MCF 10A (cell line): ENCODE measurements around the gene SMOC2. TPM values are rescaled to one million over a fixed set of nuclear protein-coding genes. Genes with fewer than 3 reads are reported as not detected.

Source experiments
- BruUV-seq: library from RNA; stranded (reverse); fragments of 400-500 nt; replicated peaks from 2 replicates; lab custom pipeline; 2021; lab: Mats Ljungman, UMichigan
- CTCF ChIA-PET: fragments of 300-600 bp; sonication (Branson Sonifier 250); formaldehyde crosslinking; extraction: SDS; loops from one replicate; lab custom pipeline; 2021; ENCODE audit warnings: antibody characterized with exemption, inconsistent platforms; lab: Yijun Ruan, JAX
- POLR2A ChIA-PET: fragments of 300-600, 350-650 bp; sonication (Branson Sonifier 250); formaldehyde crosslinking; extraction: SDS; loops from one replicate; lab custom pipeline; 2020; ENCODE audit warnings: antibody characterized with exemption, inconsistent platforms; lab: Yijun Ruan, JAX
- DNase-seq: peaks from one replicate; pipeline ENCODE4 v3.0.0-alpha.2; 2018; ENCODE audit not compliant: unreplicated experiment
- H3K27ac Mint-ChIP-seq: one replicate; pipeline ENCODE4 v1.8.0; 2022; ENCODE audit warnings: mild to moderate bottlenecking, low read depth, mixed read lengths; ENCODE audit not compliant: unreplicated experiment
- H3K27me3 Mint-ChIP-seq: one replicate; pipeline ENCODE4 v1.8.0; 2022; ENCODE audit warnings: mixed read lengths; ENCODE audit not compliant: insufficient read depth, unreplicated experiment
- H3K36me3 Mint-ChIP-seq: one replicate; pipeline ENCODE4 v1.8.0; 2022; ENCODE audit warnings: mild to moderate bottlenecking, moderate library complexity, mixed read lengths; ENCODE audit not compliant: insufficient read depth, unreplicated experiment
- H3K4me1 Mint-ChIP-seq: one replicate; pipeline ENCODE4 v1.8.0; 2022; ENCODE audit warnings: mixed read lengths; ENCODE audit not compliant: insufficient read depth, unreplicated experiment
- H3K4me3 Mint-ChIP-seq: one replicate; pipeline ENCODE4 v1.8.0; 2022; ENCODE audit warnings: mild to moderate bottlenecking, moderate library complexity, mixed read lengths; ENCODE audit not compliant: unreplicated experiment
- H3K9me3 Mint-ChIP-seq: one replicate; pipeline ENCODE4 v1.8.0; 2022; ENCODE audit warnings: mixed read lengths; ENCODE audit not compliant: unreplicated experiment
- CTCF ChIP-seq: fragments of 200-600 bp; IDR thresholded peaks from one replicate; pipeline ENCODE4 v1.8.0; 2022; ENCODE audit warnings: antibody characterized with exemption, mild to moderate bottlenecking; ENCODE audit not compliant: unreplicated experiment
- intact Hi-C: fragments of 100-400 bp; cut with micrococcal nuclease; formaldehyde crosslinking; loops from 2 replicates; pipeline ENCODE4 v1.14.1; 2022
- total RNA-seq: library from RNA; stranded (reverse); gene quantifications from 2 replicates; pipeline ENCODE4 v1.2.3, GENCODE V29; 2022

Gene SMOC2
- total RNA-seq, 1 experiment from 2014 or later, result not detected

- no peak for TF ChIP-seq CTCF
- Mint-ChIP-seq H3K4me3 (no peak overlapping the region), H3K9me3 (no peaks in the 10 kb centered on the region), H3K27me3 (peaks cover 85% of the 10 kb centered on the region), H3K27ac (no peak overlapping the region), H3K4me1 (no peaks in the 10 kb centered on the region), H3K36me3 (no peaks in the 10 kb centered on the region)
- BruUV-seq, result no TSS peak
- no peak for DNase-seq
- CTCF ChIA-PET, result interaction anchor here (0.6 to 0.7 kb wide), 2 partner anchors 8 to 48 kb away, joined by 3 read pairs; no protein-coding TSS in a partner anchor
- intact Hi-C loops, result no loop called here
- POLR2A ChIA-PET, result no interaction called here
Measured at GRCh38 chr6:168508903-168509302, 67.9 kb downstream of the SMOC2 start.

GRCh38 chr6:168513766-168514165 lies 72.8 kb downstream of the SMOC2 start:
- no peaks in the 10 kb centered on the region for H3K9me3 Mint-ChIP-seq
- no peak for TF ChIP-seq CTCF
- no TSS peak for BruUV-seq
- CTCF ChIA-PET, result no interaction called here
- H3K36me3 Mint-ChIP-seq, result no peaks in the 10 kb centered on the region
- no peak overlapping the region for H3K4me3 Mint-ChIP-seq
- H3K4me1 Mint-ChIP-seq, result no peaks in the 10 kb centered on the region
- DNase-seq, result no peak
- POLR2A ChIA-PET, result no interaction called here
- intact Hi-C loops, result no loop called here
- peaks cover 66% of the 10 kb centered on the region for H3K27me3 Mint-ChIP-seq
- H3K27ac Mint-ChIP-seq, result no peak overlapping the region

- intact Hi-C loops, result no loop called here
- Mint-ChIP-seq H3K9me3 (no peaks in the 10 kb centered on the region), H3K27me3 (peaks cover 61% of the 10 kb centered on the region), H3K4me1 (no peaks in the 10 kb centered on the region), H3K36me3 (no peaks in the 10 kb centered on the region), H3K4me3 (no peak overlapping the region), H3K27ac (no peak overlapping the region)
- BruUV-seq, result no TSS peak
- peak; percentile 62 for DNase-seq
- ChIA-PET CTCF (no interaction called here), POLR2A (no interaction called here)
- no peak for TF ChIP-seq CTCF
Measured at GRCh38 chr6:168514216-168514615, 73.2 kb downstream of the SMOC2 start.

- Mint-ChIP-seq H3K27ac (no peak overlapping the region), H3K4me1 (no peaks in the 10 kb centered on the region), H3K36me3 (no peaks in the 10 kb centered on the region), H3K4me3 (no peak overlapping the region), H3K27me3 (peaks cover 60% of the 10 kb centered on the region), H3K9me3 (no peaks in the 10 kb centered on the region)
- no TSS peak for BruUV-seq
- ChIA-PET POLR2A (no interaction called here), CTCF (no interaction called here)
- no peak for DNase-seq
- intact Hi-C loops, result no loop called here
- TF ChIP-seq CTCF, result no peak
Measured at GRCh38 chr6:168515376-168515775, 74.4 kb downstream of the SMOC2 start.
